Hepatocyte (in vitro differentiated cells): Measurements from ENCODE around the gene FAM20A.

ENCODE experiments used
- CTCF ChIP-seq: fragments of 200-600 bp; sonication (generic); IDR thresholded peaks from 2 replicates; pipeline ENCODE4 v1.5.1; 2016; ENCODE audit warnings: antibody characterized with exemption, mild to moderate bottlenecking; ENCODE audit not compliant: poor library complexity
- EZH2 ChIP-seq: fragments of 200-600 bp; sonication (generic); IDR thresholded peaks from 2 replicates; pipeline ENCODE4 v1.6.1; 2016; ENCODE audit warnings: antibody characterized with exemption, mild to moderate bottlenecking, borderline replicate concordance

- TF ChIP-seq EZH2: no peak
- TF ChIP-seq CTCF: no peak
Observed at GRCh38 chr17:68580236-68580770, 20.9 kb downstream of the FAM20A start.
